HCT116 (cell line): Measurements from ENCODE around the gene RASL12. TPM values are rescaled to one million over a fixed set of nuclear protein-coding genes. Genes with fewer than 3 reads are reported as not detected.

ENCODE experiments used
- total RNA-seq: library from RNA; stranded (reverse); gene quantifications from one replicate; pipeline ENCODE4 v1.2.1, GENCODE V29; 2021; ENCODE audit not compliant: unreplicated experiment

RASL12 gene
- total RNA-seq, 1 experiment from 2014 or later = 0.25 TPM

Other genes starting within 250 kb of the RASL12 start
- 34.9 TPM for gene PIF1, start 242.3 kb downstream of the RASL12 start, total RNA-seq
- gene PLEKHO2, start 226.1 kb downstream of the RASL12 start, total RNA-seq = 8.0 TPM
- 8.1 TPM for gene ANKDD1A, start 156.1 kb downstream of the RASL12 start, total RNA-seq
- gene SPG21, start 78.1 kb downstream of the RASL12 start, total RNA-seq = 72.7 TPM
- gene MTFMT, start 38.4 kb downstream of the RASL12 start, total RNA-seq = 30.4 TPM
- not detected for gene SLC51B, start 22.6 kb downstream of the RASL12 start, total RNA-seq
- not detected for gene KBTBD13, start 8.8 kb upstream of the RASL12 start, total RNA-seq
- gene UBAP1L, start 47.2 kb upstream of the RASL12 start, total RNA-seq = 4.0 TPM
- 31.6 TPM for gene PDCD7, start 65.8 kb upstream of the RASL12 start, total RNA-seq
- gene CLPX, start 117.4 kb upstream of the RASL12 start, total RNA-seq = 64.1 TPM
- gene CILP, start 143.5 kb upstream of the RASL12 start, total RNA-seq = not detected
- gene PARP16, start 218.9 kb upstream of the RASL12 start, total RNA-seq = 9.7 TPM
- not detected for gene RNU5A-1, start 228.1 kb upstream of the RASL12 start, total RNA-seq
- not detected for gene RNU5B-1, start 236.7 kb upstream of the RASL12 start, total RNA-seq